ENCODE data around the gene PELI1.

DNA sequence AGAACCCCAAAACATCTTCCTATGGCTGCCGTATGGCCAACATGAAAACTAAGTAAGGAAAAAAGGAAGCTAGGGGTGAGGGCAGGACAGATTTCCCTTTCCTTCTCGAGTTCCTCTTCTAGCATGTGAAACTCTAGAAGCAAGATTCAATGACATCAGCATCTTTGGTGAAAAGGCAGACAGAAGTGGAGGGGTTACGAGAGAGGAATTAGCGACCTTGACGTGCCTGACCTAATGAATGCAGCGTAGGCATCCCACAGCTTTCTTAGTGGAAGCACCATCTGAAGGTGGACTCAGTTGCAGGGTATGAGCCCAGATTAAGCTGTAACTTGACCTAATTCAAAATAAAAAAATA lies 47.9 kb upstream of the PELI1 start:
- TF ChIP-seq, protein P1, sequence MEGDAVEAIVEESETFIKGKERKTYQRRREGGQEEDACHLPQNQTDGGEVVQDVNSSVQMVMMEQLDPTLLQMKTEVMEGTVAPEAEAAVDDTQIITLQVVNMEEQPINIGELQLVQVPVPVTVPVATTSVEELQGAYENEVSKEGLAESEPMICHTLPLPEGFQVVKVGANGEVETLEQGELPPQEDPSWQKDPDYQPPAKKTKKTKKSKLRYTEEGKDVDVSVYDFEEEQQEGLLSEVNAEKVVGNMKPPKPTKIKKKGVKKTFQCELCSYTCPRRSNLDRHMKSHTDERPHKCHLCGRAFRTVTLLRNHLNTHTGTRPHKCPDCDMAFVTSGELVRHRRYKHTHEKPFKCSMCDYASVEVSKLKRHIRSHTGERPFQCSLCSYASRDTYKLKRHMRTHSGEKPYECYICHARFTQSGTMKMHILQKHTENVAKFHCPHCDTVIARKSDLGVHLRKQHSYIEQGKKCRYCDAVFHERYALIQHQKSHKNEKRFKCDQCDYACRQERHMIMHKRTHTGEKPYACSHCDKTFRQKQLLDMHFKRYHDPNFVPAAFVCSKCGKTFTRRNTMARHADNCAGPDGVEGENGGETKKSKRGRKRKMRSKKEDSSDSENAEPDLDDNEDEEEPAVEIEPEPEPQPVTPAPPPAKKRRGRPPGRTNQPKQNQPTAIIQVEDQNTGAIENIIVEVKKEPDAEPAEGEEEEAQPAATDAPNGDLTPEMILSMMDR (IDR thresholded peaks at IDR 0.05; ENCODE audit: poor library complexity), result no peak
- no peak for TF ChIP-seq EZH2 (IDR thresholded peaks at IDR 0.05; ENCODE audit: borderline replicate concordance)

Measured in hepatocyte (in vitro differentiated cells).